HG03025 (cell line): Measurements from ENCODE around the gene GRAMD2B.
A peak's percentile ranks its signal among the peaks of the same experiment; 100 is the strongest.
"Not testable (repeated sequence)": the region's sequence is repeated elsewhere in the genome, so short reads cannot be mapped to it uniquely, and the experiment has no call there.

Experiments
- ATAC-seq: cut with Tn5 transposase; IDR thresholded peaks from one replicate; pipeline ENCODE4 v1.9.1; 2021; ENCODE audit warnings: mild to moderate bottlenecking, moderate library complexity; ENCODE audit not compliant: unreplicated experiment, low FRiP score

GRAMD2B gene

DNA sequence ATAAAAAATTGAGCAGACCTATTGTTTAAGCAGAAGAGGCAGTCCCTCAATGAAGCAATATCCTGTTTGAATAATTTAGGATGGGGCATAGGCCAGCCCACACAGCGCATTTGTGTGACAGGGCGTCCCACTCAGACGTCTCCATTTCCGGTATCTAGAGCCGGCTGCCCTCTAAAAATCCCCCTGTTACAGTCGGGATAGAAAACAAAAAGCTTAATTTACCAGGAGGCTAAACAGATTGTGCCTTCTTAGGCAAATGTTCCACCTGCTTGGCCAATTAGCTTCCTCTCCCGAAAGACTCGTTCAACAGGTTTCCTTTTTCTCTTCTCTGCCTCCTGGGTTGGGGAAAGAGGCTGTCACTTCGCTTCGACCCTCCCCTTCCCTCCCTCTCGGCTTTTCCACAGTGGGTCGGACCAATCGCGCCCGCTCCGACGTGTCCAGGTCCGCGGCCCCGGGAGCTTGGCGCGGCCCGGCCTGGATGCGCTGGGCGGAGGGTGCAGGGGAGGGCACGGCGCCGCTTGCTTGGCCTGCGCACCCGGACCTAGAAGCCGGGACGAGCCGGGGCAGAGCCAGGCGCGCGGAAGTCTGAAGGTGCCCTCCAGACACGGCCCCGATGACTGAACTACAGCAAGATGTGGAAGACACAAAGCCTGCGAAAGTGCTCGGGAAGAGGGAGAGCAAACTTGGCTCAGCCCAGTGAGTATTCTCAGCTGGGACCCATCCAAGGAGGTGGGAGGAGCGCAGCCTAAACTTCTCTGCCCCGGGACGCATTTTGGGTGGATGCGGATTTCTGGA lies at the start of gene GRAMD2B:
GRAMD2B (plus strand) TSS at position 416 of the 795 bp plus-strand sequence; CDS start at position 614, 198 bp downstream.
- ATAC-seq = peak; percentile 88

DNA sequence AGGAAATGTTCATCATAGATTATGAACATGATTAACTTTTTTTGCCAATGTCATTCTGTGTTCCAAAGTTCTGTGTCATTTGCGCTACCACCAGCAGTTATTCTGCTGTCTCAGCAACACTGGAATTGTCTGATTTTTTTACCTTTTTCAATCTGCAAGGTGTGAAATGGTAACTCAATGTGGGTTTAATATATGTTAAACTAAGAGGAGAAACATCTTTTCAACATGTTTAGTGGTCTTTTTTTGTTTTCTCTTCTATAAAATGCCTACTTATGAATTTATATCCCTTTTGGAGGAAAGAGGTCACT lies 49.1 kb upstream of the GRAMD2B start:
- no peak for ATAC-seq

- ATAC-seq = no peak
Observed at GRCh38 chr5:126376443-126376842, 46.8 kb upstream of the GRAMD2B start.

DNA sequence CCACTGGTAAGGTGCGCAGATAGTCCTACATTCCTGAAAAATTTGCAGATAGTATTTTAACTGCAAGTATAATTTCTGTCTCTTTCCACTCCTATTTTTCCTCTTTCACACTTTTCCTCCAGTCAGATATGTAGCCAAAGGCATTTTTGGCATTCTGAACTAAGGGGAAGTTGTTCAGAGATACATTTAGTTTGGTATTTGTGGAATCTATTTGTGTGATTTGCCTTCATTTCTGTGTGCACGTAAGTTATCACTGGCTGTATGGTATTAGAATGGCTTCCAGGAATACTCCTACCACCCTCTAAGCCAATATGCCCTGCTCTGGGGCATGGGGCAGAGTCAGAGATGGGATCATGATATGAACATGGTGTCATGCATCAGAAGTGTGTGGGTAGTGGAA lies 45.8 kb upstream of the GRAMD2B start:
- no peak for ATAC-seq

GRCh38 chr5:126380316-126380715 lies 42.9 kb upstream of the GRAMD2B start:
- not testable (repeated sequence) for ATAC-seq

DNA sequence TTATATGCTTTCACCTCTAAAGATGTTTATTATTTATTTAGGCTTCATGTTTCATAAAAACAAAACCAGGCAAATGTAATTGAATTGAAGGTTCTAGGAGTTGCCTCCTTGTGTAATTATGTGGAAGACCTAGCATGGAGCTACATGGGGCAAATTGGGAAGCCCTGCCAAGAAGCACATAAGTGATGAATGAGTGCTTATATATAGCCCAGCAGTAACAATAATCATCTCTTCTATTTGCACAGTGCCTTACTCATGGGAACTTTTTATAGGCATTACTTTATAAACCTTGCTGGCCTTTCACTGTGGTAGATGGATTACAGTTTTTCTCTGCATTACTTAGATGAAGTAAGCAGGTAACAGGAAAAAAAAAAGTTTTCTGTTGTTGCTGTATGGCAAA lies 40.0 kb upstream of the GRAMD2B start:
- no peak for ATAC-seq

DNA sequence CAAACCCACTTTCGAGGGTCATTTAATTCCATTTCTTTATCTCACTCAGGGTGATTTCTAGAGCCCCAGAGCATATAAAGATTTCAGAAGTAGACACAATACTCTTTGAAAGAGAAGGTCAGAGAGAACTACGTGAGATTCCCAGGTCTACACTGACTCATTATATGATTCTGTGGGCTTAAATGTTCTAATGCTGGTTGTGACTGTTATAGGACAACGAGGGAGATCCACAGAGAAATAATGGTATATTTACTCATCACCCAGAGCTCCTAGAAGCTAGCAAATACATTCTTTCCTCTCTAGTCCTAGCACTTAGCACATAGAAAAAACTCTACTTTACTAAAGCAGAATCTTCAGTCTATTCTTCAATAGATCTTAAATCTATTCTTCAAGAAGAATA lies 39.4 kb upstream of the GRAMD2B start:
- ATAC-seq = no peak

GRCh38 chr5:126384985-126385384 lies 38.2 kb upstream of the GRAMD2B start:
- ATAC-seq = no peak

- ATAC-seq = no peak
Observed at GRCh38 chr5:126385524-126386502, 37.4 kb upstream of the GRAMD2B start.

- ATAC-seq = no peak
Observed at GRCh38 chr5:126389179-126389578, 34.0 kb upstream of the GRAMD2B start.

DNA sequence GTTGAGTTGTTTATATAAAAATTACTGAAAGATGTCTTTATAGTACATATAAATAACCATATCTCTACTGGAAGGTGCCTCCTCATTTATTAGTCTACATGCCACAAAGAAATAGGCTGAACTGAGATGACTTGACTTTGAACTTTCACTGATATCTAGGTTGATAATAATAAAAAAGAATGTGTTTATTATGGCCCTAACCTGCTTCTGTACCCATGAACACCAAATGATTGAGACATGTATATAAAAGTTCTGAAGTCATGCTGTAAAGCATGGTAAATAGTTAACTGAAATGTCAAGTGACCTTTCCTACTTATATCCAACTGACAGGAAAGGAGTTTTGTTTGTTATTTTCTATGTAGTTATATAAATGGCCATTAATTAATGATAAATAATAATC lies 33.2 kb upstream of the GRAMD2B start:
- ATAC-seq = no peak

- no peak for ATAC-seq
Observed at GRCh38 chr5:126391386-126391785, 31.8 kb upstream of the GRAMD2B start.

- ATAC-seq = no peak
Observed at GRCh38 chr5:126394211-126394788, 28.9 kb upstream of the GRAMD2B start.

- ATAC-seq = no peak
Observed at GRCh38 chr5:126395198-126395597, 28.0 kb upstream of the GRAMD2B start.

DNA sequence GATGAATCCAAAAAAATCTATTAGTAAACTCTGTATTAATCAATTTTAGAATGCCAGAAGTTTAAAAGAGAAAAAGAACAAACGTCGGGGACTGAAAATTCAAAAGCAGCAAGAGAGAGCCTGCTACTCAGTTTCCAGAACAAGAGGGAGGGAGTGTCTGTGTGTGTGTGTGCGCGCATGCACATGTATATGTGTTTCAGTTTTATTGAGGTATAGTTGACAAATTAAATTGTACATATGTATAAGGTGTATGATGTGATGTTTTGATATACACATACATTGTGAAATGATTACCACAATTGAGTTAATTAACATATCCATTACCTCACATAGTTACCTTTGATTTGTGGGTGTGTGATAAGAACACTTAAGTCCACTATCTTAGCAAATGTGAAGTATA lies 27.6 kb upstream of the GRAMD2B start:
- ATAC-seq = no peak

DNA sequence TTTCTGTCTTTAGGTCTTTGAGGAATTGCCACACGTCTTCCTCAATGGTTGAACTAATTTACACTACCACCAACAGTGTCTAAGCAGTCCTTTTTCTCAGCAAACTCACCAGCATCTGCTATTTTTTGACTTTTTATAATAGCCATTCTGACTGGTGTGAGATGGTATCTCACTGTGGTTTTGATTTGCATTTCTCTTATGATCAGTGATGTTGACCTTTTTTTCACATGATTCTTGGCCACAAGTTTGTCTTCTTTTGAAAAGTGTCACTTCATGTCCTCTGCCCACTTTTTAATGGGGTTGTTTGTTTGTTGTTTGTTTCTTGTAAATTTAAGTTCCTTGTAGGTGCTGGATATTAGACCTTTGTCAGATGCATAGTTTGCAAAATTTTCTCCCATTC lies 26.5 kb upstream of the GRAMD2B start:
- not testable (repeated sequence) for ATAC-seq

GRCh38 chr5:126398791-126399190 lies 24.4 kb upstream of the GRAMD2B start:
- ATAC-seq = no peak

GRCh38 chr5:126400621-126401251 lies 22.5 kb upstream of the GRAMD2B start:
- ATAC-seq = no peak

DNA sequence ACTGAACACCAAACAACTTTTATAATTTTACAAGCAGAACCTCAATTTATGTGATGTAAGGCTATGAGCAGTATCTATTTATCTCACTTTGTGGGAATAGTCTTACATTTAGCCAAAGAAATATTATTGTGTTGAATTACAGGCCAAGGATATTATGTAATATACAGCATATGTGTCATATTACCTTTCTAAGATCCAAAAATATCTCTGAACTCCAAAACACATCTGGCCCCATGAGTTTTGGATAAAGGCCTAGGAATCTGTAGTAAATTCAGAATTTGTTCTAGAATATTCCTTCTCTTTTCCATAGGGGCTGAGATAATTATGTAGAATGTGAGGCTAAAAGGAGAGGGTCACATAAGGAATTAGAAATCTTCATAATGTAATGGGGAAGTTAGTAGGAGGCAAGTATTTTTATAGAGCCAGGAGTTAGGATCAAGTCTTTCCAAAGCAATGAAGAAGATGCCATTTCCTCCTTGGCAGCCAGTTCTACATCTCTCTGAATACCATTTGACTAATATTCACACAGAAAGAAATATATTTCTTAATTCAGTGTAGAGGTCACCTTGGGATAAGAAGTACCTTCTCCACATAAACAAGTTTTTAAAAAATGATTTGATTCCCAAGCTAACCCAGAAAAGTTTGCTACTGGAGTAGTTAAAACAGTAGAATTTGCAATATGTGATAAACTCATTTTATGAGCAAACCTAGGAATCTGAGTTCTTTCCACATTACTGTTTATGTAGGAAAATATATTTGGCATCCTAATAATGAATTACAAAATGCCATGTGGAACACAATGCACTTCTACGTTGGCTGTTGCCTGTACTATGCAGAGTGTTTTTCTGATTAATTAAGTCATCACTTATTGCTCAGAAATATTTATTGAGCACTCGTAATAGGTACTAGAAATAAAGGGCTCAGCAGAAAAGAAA lies 20.3 kb upstream of the GRAMD2B start:
- ATAC-seq = no peak

DNA sequence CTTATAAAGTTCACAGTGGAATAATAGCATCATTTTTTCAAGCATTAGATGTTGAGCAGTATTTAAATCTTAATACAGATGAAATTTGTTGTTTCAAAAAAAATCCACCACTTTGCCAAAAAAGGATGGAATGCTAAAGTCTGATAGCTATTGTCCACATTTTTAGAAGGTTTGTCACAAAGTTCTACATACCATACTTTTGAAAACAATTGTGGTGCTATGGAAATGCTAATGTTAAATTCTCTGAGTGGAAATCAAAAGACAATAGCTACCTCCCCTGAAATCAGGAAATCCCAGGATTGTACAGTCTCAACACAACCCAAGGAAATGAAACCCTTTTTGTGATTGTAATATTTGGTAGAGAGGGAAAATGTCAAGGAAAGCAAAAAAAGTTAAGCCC lies 19.3 kb upstream of the GRAMD2B start:
- no peak for ATAC-seq
